Activated CD4-positive, alpha-beta T cell treated with anti-CD3 and anti-CD28 coated beads, Interleukin-2, Interleukin-4, amounts not matched to agents 100 ng/mL and 50 ng/mL, durations not matched to agents 16 hours and 8 hours (primary cell): ENCODE data around the gene MTCP1.

Experiments
- DNase-seq: peaks from one replicate; pipeline ENCODE4 v3.0.0-alpha.2; 2020; ENCODE audit warnings: low spot score

The MTCP1 gene, protein sequence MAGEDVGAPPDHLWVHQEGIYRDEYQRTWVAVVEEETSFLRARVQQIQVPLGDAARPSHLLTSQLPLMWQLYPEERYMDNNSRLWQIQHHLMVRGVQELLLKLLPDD

DNA sequence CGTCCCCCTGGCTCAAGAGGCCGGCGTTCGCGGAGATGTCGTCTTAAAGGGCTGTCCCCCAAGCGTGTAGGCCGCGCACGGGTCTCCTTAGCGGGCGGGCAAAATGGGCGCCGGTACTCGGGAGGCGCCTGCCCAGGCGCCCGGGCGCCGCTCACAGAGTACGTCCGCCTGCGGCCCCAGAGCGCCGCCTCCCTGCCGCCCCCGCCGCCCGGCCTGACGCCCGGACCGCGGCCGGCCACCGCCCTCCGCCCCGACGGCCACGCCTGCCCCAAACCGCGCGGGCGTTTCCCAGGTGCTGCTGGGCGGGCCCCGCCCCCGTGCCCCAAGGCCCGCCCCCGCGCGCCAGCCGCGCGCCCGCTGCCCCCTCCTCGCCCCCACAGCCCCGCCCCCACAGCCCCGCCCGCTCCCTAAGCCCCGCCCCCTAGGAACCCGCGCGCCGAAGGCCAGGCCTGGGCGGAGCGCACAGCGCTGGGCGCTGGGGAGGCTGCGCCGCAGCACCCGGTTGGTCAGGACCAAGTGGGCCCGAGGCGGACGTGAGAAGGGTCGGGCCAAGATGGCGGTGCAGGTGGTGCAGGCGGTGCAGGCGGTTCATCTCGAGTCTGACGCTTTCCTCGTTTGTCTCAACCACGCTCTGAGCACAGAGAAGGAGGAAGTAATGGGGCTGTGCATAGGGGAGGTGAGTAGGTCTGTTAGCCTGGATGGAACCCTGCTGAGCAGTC lies at the start of gene MTCP1, which contains the start of the genes BRCC3 and CMC4:
Gene MTCP1 (minus strand): TSS at position 162 of the 719 bp plus-strand sequence. CDS start 5,126 bp downstream, outside the sequence.
Gene BRCC3 (plus strand): TSS at position 534 of the 719 bp plus-strand sequence. CDS start 20 bp downstream, at position 554.
Gene CMC4 (minus strand): TSS at position 162 of the 719 bp plus-strand sequence. CDS start 7,113 bp downstream, outside the sequence.
- peak; percentile 81 for DNase-seq

DNA sequence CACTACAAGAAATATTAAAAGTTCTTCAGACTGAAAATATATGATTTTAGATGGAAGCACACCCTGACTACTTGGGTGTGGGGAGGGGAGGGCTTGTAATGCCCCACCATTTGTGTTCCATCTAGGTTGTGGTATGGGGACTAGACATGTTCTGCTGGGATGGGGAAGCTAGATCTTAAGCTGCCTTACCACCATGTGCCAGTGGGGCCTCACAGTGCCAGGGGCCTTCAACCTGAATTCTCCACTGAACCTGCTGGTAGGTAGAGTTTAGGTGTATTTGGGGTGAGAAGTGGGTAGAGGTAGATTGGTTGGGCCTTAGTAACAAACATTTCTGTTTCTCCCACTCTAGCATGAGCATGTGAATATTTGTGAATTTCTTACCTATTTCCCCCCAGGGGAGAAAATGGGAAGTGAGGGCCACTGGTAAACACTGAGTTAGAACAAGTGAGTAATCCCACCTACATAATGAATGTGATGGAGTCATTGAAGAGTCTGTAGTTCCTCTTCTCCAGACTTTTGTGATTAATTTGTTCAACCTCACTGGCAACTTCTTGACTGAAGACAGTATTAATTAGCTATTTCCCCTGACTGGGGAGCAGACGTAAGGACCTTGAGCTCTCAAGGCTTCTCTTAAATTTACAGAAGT lies 44.4 kb upstream of the MTCP1 start:
- no peak for DNase-seq

DNA sequence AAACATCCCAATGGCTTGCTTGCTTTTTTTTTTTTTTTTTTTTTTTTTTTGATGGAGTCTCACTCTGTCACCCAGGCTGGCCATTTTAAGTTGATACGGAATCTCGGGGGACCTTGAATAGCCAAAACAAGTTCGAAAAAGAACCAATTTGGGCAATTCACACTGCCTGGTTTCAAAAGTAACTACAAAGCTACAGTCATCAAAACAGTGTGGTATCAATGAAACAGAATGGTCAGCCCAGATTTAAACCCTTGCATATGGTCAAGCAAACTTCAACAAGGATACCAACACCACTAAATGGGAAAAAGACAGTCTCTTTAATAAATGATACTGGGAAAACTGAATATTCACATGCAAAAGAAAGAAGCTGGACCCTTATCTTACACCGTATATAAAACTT lies 42.2 kb upstream of the MTCP1 start:
- DNase-seq: no peak

DNA sequence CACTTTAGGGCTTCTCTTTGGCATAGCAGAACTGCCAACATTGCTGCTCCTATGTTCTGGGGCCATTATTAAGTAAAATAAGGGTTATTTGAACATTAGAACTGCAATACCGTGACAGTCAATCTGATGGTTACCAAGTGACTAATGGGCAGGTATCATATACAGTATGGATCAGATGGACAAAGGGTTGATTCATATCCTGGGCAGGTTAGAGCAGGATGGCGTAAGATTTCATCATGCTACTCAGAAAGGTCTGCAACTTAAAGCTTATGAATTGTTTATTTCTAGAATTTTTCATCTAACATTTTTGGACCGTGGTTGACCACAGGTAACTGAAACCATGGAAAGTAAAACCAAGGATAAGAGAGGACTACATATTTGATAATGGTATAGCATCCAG lies 41.2 kb upstream of the MTCP1 start:
- DNase-seq: no peak

DNA sequence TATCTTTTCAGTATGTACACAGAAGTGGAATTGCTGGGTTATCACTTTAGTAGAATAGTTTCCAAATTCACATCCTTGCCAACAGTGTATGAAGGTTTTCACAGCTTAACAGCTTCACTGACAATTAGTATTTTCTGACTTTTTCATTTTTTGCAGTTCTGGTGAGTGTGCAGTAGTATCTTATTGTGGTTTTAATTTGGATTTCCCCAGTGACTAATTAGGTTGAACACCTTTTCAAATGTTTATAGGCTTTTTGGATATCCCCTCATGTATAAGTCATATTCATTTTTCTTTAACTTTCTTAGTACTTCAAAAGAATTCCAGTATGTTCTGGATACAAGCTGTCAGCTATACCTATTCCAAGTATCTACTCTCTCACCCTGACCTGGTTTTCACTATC lies 37.5 kb upstream of the MTCP1 start:
- peak; percentile 1 for DNase-seq

DNA sequence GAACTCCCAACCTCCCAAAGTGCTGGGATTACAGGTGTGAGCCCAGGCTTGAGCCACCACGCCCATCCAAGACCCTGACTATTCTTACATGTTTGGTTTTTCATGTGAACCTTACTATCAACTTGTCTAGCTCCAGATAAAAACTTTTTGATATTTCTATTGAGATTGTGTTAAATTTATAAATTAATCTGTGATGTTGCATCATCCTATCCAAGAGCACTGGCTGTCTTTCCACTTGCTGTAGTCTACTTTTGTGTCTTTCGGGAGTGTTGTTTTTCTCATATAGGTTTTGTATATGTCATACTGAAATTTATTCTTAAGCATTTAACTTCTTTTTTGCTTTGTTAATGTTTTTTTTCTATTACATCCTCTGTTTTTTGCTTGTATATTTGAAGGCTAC lies 35.0 kb upstream of the MTCP1 start:
- no peak for DNase-seq

DNA sequence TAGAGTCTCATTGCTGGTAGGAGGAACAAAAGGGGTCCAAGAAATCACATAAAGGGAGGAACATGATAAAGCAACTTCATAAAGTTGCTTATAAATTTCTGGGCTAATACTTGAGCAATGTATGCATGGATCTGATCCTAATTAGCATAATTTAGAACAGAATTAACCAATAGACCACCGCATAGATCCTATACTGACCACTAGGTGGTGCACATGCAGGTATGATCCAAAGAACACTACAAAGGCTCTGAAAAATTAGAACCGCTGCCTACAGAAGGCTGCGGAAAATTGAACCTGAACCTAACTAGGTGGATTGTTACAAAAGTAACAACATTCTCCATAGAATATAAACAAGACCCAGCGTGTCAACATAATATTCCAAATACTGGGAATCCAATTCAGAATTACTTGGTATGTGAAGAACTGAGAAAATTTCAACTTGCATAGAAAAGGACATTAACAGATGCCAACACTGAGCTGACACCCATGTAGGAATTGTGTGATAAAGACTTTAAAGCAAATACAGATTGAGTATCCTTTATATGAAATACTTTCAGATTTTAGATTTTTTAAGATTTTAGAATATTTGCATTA lies 23.6 kb upstream of the MTCP1 start:
- peak; percentile 29 for DNase-seq

DNA sequence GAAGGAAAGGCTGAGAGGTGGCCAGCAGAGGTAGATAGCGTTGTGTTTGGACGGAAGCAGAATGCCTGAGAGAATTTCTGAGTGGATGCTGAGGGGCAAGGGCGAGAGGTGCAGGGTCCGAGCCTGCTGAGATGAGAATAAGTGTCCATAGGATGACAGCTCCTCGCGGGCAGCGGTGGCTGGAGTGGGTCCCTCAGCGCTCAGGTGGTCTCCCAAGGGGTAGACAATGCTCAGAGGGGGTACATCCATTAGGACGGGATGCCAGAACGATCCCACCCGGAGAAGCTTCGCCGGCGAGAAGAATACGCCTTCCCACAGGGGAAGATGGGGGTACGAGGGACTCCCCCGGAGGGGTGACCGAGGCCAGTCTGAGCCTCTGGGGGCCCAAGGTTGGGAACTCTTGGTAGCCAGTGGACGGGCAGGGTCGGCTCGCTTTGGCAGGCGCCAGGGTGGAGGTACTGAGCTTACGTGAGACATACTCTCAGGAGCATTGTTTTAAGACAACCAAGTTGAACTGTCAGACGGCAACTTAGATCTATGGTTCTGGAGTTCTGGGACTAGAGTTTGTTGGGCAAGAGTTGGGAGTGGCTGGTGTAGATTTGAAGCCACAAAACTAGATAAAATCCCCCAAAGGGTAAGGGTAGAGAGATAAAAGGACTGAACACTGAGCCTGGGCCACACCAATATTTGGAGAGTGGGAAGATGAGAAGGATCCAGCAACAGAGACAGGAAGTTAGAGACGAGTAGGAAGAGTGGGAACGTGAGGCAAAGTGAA lies 16.2 kb upstream of the MTCP1 start:
- DNase-seq: no peak

DNA sequence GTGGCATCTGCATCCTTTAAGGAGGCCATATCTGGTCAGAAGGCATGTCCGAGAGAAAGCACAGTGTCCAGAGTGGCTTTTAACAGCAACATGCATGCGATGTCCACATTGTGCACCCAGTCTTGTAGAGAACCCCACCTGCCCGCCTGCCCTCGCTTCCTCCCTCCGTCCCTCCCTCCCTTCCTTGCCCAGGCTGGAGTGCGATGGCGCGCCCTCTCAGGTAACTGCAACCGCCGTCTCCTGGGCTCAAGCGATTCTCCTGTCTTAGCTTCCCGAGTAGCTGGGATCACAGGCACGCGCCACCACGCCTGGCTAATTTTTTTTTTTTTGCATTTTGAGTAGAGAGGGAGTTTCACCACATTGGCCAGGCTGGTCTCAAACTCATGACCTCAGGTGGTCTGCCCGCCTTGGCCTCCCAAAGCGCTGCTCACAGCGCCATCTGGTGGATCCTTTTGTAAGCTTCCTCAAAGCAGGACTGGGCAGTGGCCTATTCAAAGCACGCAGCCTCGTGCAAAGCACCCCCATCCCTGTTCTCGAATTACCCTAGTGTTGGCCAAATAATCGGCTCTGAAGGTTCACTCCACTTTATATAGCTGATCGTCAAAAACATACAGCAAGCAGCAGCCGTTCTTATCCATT lies 15.4 kb upstream of the MTCP1 start:
- DNase-seq: peak; percentile 40

DNA sequence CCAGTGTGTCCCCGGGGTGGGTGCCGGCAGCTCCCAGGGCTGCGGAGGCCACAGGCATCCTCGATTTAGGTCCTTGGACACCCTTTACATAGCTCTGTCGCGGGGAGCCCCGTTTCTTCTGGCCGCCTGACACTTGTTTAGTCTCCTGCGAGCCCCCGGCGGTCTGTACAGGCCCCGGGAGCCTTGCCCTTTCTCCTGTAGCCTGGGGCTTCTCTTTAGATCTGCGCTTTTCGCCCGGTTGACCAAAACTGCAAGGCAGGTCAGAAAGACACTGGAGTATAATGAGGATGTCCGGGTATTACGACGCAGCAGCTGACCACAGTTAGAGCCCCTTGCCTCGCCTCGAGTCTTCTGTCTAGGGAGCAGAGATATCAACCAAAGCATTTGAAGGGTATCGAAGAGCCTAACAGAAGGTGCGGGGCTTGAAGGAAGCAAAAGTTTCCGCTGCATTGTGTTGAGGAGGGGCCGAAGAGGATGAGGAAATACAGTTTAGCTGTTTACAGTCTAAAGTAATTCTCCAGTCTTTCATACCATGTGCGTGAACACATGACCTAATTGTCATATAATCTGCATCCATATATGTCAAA lies 851 bp upstream of the MTCP1 start:
- DNase-seq: no peak

DNA sequence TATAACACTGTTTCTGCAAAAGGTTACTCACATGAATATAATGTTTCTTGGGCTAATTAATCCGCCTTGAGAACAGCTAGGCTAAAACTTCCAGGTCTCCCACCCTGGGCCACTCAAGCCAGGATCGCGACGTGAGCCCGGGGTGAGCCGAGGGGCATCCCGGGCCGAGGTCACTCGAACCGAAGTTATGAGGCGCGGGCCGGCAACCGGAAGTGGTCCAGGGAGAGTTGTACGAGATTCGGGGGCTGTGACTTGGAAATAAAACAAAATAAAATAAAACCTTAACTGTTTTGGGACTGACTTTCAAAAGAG lies 317 bp downstream of the MTCP1 start:
- no peak for DNase-seq

DNA sequence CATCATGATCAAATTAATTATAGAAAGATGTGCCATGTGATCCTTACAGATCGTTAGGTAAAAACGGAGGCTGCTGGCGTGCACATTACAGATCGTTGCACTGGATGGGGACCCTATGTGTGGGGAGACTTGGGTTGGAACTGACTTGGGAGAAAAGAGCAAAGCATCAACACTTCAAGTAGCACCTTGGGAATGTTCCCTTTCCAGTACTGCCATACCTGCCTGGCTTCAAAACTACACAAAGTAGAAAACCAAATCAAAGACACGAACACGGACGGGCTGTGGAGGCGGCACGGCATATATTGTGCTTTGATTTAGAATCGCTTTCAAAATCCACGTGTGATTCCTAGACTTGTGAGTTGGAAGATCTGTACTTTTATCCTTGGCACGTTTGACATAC lies 898 bp downstream of the MTCP1 start:
- DNase-seq: no peak

DNA sequence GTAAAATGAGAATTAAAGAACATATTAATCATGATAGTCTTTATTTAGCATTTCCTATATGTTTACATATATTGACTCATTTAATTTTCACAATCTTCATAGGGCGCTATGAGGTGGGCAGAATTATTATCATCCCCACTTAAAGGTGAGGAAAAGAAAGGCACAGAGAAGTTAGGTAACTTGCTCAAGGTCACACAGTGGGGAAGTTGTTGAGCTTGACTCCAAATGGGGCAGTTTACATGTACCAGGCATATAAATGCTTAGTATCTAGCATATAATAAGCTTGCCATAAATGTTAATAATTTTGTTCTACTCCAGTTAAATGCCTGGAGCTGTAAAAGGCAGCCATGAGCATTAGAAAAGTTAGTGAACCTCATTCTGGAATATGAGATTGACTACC lies 1.5 kb downstream of the MTCP1 start:
- DNase-seq: no peak

DNA sequence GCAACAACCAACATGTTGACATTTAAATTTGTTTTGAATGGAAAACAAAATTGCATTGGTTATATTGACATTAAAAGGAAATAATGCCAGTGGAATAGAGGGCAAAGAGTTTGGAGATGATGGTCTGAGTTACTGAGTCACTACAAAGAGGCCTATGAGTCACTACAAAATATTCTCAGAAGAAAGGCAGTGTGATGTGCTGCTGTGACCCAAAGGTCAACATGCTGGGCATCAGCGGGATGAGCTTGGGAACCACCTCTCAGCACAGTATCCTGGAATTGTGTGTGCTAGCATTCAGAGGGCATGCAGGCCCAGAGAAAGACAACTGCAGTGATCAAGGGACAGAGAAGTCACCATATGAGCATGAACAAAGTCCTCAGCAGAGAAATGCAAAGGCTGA lies 2.8 kb downstream of the MTCP1 start:
- no peak for DNase-seq

DNA sequence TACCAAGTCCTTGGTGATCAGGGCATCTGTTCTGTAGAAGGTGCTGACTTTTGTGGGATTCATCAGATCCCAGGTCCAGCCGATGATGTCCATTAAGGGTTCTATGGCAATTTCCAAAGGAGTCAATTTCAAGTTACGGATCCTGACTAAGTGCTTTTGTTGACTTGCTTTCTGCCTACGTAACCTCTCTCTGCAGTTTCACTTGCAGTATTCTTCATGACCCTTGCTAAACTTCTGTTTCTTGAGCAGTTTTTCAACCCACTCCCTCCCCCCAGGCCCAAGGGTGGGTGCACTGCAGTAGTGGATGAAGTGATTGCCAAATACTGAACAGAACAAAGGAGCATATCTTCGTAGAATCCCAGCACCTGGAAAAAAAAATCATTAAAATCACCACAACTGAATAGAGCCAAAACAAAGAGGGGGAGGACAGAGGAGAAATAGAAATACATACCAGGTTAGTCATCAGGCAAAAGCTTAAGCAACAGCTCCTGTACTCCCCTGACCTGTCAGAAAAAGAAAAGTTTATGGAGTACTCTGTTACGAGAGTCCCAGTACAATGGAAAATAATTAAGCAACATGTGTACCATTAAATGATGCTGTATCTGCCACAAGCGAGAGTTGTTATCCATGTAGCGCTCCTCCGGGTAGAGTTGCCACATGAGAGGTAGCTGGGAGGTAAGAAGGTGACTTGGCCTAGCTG lies 5.8 kb downstream of the MTCP1 start:
- no peak for DNase-seq

DNA sequence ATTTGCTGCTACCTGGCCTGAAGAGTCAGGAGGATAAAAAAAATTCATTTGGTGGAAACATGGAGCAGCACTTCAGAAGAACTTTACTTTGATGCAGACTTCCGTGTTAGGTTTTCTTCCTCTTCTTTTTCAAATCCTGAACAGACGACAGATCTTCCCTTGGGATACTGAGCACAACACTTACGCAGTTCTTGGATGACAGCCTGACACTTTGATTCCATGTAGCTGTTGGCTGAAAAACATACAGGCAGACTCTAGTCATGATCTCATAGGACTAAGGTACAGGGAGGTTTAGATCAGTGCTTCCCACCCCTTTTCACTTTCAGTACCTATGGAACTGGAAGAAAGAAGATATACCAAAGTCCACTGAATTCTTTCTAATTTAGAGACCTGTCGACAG lies 9.2 kb downstream of the MTCP1 start:
- no peak for DNase-seq

DNA sequence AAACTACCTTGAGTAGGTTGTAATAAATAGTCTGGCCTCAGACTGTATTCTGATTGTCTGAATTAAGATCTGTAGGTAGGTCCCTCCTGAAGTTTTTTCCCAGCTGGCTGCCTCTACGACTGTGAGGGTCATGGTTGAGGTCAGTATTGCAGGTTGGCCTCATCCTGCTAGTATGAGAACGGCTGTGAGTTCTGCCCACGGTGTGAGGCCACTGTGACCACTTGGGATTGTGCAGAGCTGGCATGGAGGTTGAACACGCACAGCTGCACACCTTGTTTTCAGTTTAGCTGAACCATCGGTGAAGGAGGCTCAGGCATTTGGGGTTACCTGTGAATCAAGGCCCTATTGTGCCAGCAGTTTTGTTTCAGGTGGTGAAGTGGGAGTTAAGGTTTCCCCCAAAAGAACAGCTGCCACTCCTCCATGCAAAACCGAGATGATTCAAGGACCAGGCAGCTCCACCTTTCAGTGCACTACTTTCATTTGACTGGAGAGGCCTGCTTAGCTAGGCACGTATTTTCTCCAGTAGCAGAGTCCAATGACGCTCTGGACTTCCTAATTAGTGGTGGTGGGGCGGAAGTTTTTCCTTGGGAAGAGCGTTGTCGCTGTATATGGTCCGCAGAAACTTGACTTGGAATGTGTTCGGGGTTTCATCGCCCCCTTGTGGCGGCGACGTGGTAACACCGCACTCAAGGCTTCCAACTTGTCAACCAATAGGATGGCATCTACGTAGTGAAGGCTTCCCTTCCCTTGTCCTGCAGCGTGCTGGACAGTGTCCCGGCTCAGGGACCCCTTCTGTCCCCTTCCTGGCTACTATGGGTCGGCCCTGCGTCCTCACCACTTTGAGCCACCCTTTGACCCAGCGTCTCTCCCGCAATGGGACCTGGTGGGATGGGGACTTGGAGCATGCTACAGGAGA lies 13.8 kb downstream of the MTCP1 start:
- peak; percentile 56 for DNase-seq

DNA sequence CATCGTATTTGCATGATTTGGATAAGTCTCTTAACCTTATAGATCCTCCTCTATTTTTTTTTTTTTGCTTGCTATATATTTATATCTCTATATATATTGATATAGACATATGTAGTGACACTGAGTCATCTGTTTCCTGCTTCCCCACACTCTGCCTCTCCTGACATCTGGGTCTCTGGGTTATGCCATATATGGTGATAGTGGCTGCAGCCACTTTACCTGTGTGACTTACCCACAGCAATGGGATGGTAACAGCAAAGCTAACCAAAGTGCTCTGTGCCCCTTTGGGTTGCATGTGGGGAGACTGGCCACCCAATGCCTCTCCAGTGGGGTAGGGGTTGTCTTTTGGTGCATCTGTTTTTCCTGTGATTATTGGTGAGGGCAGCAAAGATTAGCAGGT lies 14.5 kb downstream of the MTCP1 start:
- peak; percentile 19 for DNase-seq

DNA sequence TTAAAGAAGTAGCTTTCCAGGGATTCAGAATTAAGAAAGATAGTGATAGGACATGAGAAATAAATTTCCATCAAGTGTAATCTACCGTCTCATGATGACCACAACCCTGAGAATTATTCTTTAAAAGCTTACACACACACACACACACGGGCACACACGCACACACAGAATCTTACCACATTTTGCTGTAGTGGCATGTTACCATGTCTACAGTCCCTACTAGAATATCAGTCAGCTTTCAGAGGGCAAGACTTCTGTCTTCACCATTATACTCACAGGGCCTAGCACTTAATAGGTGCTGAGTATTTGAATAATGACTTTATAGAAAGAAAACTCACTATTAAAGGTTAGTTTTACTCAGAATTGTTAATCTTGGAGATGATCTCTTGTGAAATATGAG lies 15.4 kb downstream of the MTCP1 start:
- DNase-seq: no peak

DNA sequence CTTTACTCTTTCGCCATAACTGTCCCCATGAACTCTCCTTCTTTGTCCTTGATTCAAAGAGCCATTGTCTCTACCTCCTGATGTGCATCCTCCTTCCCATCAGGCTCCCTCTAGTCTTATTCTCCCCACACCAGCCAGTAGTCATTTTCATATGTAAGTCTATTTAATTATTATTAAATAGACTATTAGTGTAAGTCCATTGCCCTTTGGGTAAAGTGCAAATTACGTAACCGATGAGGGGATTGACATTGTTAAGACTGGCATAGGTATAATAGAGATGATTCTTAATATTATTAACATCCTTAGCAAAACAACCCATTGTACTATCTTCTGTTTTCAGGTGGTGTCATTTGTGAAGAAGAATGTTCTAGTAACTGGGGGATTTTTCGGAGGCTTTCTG lies 16.7 kb downstream of the MTCP1 start:
- DNase-seq: no peak
